Activated CD8-positive, alpha-beta T cell treated with anti-CD3 and anti-CD28 coated beads for 36 hours (primary cell): Measurements from ENCODE around the gene GNS. TPM values are rescaled to one million over a fixed set of nuclear protein-coding genes. Genes with fewer than 3 reads are reported as not detected.
"Not testable (repeated sequence)": the region's sequence is repeated elsewhere in the genome, so short reads cannot be mapped to it uniquely, and the experiment has no call there.

Experiments used
- ATAC-seq: fragments of 200-7000 bp; cut with Tn5 transposase; one replicate; pipeline ENCODE4 v1.10.0; 2021; ENCODE audit warnings: mild to moderate bottlenecking, moderate library complexity
- CTCF ChIA-PET: fragments of 350-600 bp; sonication (Branson Sonifier 250); formaldehyde crosslinking; loops from one replicate; lab custom pipeline; 2021; ENCODE audit warnings: antibody characterized with exemption; lab: Charles Lee
- POLR2A ChIA-PET: fragments of 350-600 bp; sonication (Branson Sonifier 250); formaldehyde crosslinking; loops from one replicate; lab custom pipeline; 2021; ENCODE audit warnings: antibody characterized with exemption; lab: Charles Lee
- DNase-seq: peaks from one replicate; pipeline ENCODE4 v3.0.0-alpha.2; 2020
- H3K27ac Mint-ChIP-seq: one replicate; pipeline ENCODE4 v1.8.0; 2021; ENCODE audit warnings: mild to moderate bottlenecking, mixed read lengths
- H3K27me3 Mint-ChIP-seq: one replicate; pipeline ENCODE4 v1.8.0; 2021; ENCODE audit warnings: mixed read lengths
- H3K36me3 Mint-ChIP-seq: one replicate; pipeline ENCODE4 v1.8.0; 2021; ENCODE audit warnings: low read depth, mixed read lengths
- H3K4me1 Mint-ChIP-seq: one replicate; pipeline ENCODE4 v1.8.0; 2021; ENCODE audit warnings: low read depth, mixed read lengths
- H3K4me3 Mint-ChIP-seq: one replicate; pipeline ENCODE4 v1.8.0; 2021; ENCODE audit warnings: mild to moderate bottlenecking, moderate library complexity, mixed read lengths
- H3K9me3 Mint-ChIP-seq: one replicate; pipeline ENCODE4 v1.8.0; 2021; ENCODE audit warnings: mixed read lengths
- intact Hi-C: fragments of 100-400 bp; cut with micrococcal nuclease; formaldehyde crosslinking; loops from one replicate; pipeline ENCODE4 v1.10.0; 2022
- total RNA-seq, 2 experiments: library from RNA; stranded (reverse); gene quantifications; one replicate each; pipeline ENCODE4 v1.2.3, GENCODE V29; 2021
- TF ChIP-seq, protein P1 (sequence below): fragments of 200-600 bp; IDR thresholded peaks from one replicate; pipeline ENCODE4 v1.8.0; 2022; ENCODE audit warnings: antibody characterized with exemption, mild to moderate bottlenecking

The GNS gene
- total RNA-seq, 2 experiments from 2014 or later: 16.4 to 19.2 TPM

DNA sequence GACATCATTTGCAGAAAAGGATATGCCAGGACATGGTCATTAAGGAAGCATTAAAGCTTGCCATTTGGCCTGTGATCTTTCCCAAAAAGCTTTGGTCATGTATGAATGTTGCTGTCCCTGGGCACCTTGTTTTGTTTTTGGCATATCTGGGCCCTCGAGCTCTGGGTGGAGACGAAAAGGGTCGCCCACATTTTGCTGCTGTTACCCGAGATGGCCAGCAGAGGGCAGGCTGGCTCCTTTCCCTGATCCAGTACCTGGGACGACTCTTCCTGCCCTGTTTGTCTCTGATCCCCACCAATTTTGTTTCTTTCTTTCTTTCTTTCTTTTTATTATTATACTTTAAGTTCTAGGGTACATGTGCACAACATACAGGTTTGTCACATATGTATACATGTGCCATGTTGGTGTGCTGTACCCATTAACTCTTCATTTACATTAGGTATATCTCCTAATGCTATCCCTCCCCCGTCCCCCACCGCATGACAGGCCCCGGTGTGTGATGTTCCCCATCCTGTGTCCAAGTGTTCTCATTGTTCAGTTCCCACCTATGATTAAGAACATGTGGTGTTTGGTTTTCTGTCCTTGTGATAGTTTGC is 43.1 kb upstream of the GNS start:
- H3K9me3 Mint-ChIP-seq, H3K36me3 Mint-ChIP-seq, H3K4me1 Mint-ChIP-seq, H3K4me3 Mint-ChIP-seq, H3K27ac Mint-ChIP-seq, POLR2A ChIA-PET: not testable (repeated sequence)
- ATAC-seq (peak; percentile 81), DNase-seq (peak; percentile 69)
- H3K27me3 Mint-ChIP-seq: peaks cover 36% of the 10 kb centered on the region
- intact Hi-C loops: loop anchor here (5.0 kb wide), 2 partner anchors 320 to 430 kb away; partner anchors contain the start of gene WIF1
- TF ChIP-seq, protein P1, sequence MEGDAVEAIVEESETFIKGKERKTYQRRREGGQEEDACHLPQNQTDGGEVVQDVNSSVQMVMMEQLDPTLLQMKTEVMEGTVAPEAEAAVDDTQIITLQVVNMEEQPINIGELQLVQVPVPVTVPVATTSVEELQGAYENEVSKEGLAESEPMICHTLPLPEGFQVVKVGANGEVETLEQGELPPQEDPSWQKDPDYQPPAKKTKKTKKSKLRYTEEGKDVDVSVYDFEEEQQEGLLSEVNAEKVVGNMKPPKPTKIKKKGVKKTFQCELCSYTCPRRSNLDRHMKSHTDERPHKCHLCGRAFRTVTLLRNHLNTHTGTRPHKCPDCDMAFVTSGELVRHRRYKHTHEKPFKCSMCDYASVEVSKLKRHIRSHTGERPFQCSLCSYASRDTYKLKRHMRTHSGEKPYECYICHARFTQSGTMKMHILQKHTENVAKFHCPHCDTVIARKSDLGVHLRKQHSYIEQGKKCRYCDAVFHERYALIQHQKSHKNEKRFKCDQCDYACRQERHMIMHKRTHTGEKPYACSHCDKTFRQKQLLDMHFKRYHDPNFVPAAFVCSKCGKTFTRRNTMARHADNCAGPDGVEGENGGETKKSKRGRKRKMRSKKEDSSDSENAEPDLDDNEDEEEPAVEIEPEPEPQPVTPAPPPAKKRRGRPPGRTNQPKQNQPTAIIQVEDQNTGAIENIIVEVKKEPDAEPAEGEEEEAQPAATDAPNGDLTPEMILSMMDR: peak; percentile 88
- CTCF ChIA-PET: interaction anchor here (0.6 to 2.8 kb wide), 54 partner anchors 8 to 452 kb away, joined by 3 to 18 read pairs (median 4); partner anchors contain the start of genes GNS and TBC1D30

DNA sequence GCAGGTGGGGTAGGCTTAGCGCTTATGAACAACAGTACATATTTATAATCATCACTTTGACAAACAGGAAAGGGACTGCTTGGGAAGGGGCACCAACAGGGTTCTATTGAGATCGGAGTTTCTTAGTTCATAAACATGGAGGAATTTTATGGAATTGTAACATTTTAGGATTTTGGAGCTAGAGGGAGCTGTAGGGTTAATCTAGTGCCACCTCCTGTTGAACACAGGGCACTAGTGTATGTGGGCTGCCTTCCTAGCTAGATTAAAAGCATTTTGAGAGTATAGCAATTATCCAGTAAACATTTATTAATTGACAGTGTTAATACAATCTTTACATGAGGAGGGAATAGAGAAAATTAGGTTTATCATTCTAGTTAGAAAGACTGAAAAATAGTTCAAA is 42.2 kb upstream of the GNS start:
- POLR2A ChIA-PET: no interaction called here
- no peaks in the 10 kb centered on the region for H3K36me3 Mint-ChIP-seq
- CTCF ChIA-PET: interaction anchor here (0.6 to 2.8 kb wide), 39 partner anchors 9 to 432 kb away, joined by 3 to 18 read pairs (median 4); partner anchors contain the start of gene TBC1D30
- H3K9me3 Mint-ChIP-seq: no peaks in the 10 kb centered on the region
- intact Hi-C loops: loop anchor here (5.0 kb wide), 2 partner anchors 321 to 431 kb away; partner anchors contain the start of gene WIF1
- H3K27ac Mint-ChIP-seq: no peak overlapping the region
- H3K4me1 Mint-ChIP-seq: no peaks in the 10 kb centered on the region
- H3K27me3 Mint-ChIP-seq: peaks cover 30% of the 10 kb centered on the region
- H3K4me3 Mint-ChIP-seq: no peak overlapping the region
- TF ChIP-seq, protein P1: no peak
- DNase-seq (no peak), ATAC-seq (no peak)

DNA sequence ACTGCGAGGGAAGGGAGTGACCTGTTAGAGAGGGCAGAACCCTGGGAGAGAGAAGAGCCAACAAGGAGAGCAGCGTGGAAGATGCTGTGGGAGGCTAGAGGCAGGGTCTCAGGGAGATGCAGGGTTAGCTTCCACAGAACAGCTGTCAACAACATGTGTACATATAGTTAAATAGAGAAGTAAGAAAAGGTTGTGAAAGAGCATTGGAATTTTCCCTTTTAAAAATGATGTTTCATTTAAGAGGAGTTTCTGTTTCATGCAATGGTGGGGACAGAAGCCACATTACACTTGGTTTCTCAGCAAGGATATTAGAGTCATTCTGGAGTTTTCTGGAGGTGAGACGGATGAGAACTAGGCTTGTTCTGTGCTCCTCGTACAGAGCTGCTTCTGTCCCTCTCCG is 41.4 kb upstream of the GNS start:
- H3K9me3 Mint-ChIP-seq: no peaks in the 10 kb centered on the region
- TF ChIP-seq, protein P1: no peak
- no peaks in the 10 kb centered on the region for H3K36me3 Mint-ChIP-seq
- ChIA-PET POLR2A (no interaction called here), CTCF (interaction anchor here (1.3 to 2.8 kb wide), 6 partner anchors 14 to 431 kb away, joined by 3 to 16 read pairs (median 10); no protein-coding TSS in a partner anchor)
- H3K4me1 Mint-ChIP-seq: no peaks in the 10 kb centered on the region
- no peak overlapping the region for H3K4me3 Mint-ChIP-seq
- no peak for ATAC-seq
- peaks cover 26% of the 10 kb centered on the region for H3K27me3 Mint-ChIP-seq
- DNase-seq: no peak
- intact Hi-C loops: loop anchor here (5.0 kb wide), 2 partner anchors 322 to 432 kb away; partner anchors contain the start of gene WIF1
- H3K27ac Mint-ChIP-seq: no peak overlapping the region

DNA sequence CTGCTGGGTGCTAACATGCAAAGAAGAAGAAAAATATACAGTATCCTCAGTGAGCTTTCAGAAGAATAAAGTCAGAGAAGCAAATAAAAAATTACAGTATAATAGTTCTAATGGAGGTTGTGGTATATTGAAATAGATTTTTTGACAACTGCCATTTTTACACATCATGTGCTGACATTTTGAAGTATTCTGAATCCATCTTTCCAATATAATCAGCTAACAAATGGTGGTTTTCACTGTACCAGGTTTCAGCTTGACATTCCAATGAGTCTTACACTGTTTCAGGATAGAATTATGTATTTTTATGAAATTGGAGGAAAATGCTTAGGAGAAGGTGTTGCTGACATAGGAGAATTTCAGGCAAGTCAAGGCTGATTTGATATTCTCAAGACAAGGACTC is 39.0 kb upstream of the GNS start:
- no peak overlapping the region for H3K27ac Mint-ChIP-seq
- H3K36me3 Mint-ChIP-seq: no peaks in the 10 kb centered on the region
- no peak for ATAC-seq
- DNase-seq: no peak
- ChIA-PET POLR2A (no interaction called here), CTCF (interaction anchor here (1.4 to 2.7 kb wide), 5 partner anchors 16 to 328 kb away, joined by 4 to 20 read pairs (median 5); partner anchors contain the start of gene TBC1D30)
- no peak overlapping the region for H3K4me3 Mint-ChIP-seq
- H3K4me1 Mint-ChIP-seq: no peaks in the 10 kb centered on the region
- TF ChIP-seq, protein P1: no peak
- intact Hi-C loops: no loop called here
- peaks cover 13% of the 10 kb centered on the region for H3K27me3 Mint-ChIP-seq
- H3K9me3 Mint-ChIP-seq: no peaks in the 10 kb centered on the region

DNA sequence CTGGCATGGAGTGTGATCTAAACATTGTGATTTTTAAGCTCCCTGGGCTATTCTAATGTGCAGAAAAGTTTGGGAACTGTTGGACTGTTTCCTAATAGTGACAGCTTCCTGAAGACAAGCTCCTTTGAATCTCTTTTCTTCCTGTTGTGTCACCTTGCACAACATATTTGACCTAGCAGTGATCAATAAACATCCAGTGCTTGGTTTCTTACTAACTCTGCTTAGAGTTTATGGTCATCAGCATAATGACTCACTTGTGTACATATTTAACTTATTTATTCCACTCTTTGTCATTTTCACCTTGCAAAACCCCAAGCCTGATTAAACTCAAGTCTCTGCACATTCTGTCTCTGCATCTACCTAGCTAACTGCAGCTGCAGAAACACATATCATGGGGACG is 38.0 kb upstream of the GNS start:
- H3K36me3 Mint-ChIP-seq: no peaks in the 10 kb centered on the region

More for the DNA sequence above, 38.0 kb upstream of the GNS start:
- ATAC-seq (no peak), DNase-seq (no peak)
- H3K27me3 Mint-ChIP-seq: peaks cover 11% of the 10 kb centered on the region
- TF ChIP-seq, protein P1: no peak
- ChIA-PET POLR2A (no interaction called here), CTCF (interaction anchor here (0.9 to 2.9 kb wide), 16 partner anchors 8 to 439 kb away, joined by 3 to 36 read pairs (median 6); no protein-coding TSS in a partner anchor)
- no peaks in the 10 kb centered on the region for H3K9me3 Mint-ChIP-seq
- H3K4me1 Mint-ChIP-seq: no peaks in the 10 kb centered on the region
- intact Hi-C loops: no loop called here
- no peak overlapping the region for H3K27ac Mint-ChIP-seq
- H3K4me3 Mint-ChIP-seq: no peak overlapping the region
